D721Med (cell line): Measurements from ENCODE around the gene SGPP2.

Source experiments
- DNase-seq: peaks from one replicate; pipeline ENCODE4 v3.0.0; 2011; ENCODE audit warnings: low spot score; ENCODE audit not compliant: insufficient read length
- FAIRE-seq: peaks from 2 replicates; lab custom pipeline; 2011; peaks lifted over from hg19 to GRCh38; lab: Jason Lieb, UNC
- TF ChIP-seq, protein P1 (sequence below): IDR thresholded peaks from 2 replicates; pipeline ENCODE4 v1.5.1; 2012; ENCODE audit warnings: mild to moderate bottlenecking, control low read depth; ENCODE audit not compliant: insufficient read depth; ENCODE audit errors: missing control alignments

SGPP2 gene

DNA sequence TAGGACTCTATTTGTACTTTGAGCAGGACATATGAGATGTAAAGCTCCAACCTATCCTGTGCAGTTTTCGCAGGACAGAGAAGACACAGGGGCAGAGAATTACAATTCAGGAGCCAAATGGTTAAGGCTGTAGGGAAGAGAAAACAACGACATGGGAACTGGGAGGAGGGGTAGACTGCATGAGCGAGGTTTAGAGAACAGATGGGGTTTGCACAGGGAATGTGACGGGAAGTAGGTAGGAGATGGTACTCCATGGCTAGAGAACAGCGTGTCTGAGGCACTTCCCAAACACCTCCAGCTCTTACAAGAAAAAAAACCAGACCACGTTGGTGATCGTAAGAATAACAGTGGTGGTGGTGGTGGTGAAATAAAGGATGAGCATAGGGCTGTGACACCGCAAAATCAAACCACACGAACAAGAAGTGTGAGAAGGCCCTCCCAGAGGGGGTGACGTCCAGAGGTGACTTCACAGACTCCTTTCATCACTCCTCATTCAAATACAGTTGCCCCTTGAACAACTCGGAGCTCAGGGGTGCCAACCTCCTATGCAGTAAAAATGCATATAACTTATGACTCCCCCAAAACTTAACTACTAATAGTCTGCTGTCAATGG is 138.9 kb downstream of the SGPP2 start:
- no peak for DNase-seq
- FAIRE-seq = no peak
- TF ChIP-seq, protein P1, sequence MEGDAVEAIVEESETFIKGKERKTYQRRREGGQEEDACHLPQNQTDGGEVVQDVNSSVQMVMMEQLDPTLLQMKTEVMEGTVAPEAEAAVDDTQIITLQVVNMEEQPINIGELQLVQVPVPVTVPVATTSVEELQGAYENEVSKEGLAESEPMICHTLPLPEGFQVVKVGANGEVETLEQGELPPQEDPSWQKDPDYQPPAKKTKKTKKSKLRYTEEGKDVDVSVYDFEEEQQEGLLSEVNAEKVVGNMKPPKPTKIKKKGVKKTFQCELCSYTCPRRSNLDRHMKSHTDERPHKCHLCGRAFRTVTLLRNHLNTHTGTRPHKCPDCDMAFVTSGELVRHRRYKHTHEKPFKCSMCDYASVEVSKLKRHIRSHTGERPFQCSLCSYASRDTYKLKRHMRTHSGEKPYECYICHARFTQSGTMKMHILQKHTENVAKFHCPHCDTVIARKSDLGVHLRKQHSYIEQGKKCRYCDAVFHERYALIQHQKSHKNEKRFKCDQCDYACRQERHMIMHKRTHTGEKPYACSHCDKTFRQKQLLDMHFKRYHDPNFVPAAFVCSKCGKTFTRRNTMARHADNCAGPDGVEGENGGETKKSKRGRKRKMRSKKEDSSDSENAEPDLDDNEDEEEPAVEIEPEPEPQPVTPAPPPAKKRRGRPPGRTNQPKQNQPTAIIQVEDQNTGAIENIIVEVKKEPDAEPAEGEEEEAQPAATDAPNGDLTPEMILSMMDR = no peak

DNA sequence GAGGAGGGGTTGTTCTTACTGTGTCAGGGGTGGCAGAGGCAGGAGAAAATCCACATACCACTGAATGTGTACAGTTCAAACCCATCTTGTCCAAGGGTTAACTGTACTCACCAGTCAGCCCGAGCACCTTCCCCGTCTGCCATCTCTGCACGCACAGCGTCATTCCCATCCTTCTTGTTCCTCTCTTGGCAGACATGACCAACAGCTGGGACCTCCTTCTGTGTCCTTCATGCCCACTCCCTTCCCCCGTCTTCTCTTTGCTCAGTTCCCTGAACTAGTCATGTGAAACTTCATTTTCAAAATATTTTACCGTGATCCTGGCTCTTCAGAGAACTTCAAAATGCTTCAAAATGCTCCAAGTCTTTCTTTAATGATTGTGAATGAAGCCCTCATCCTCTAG is 139.6 kb downstream of the SGPP2 start:
- DNase-seq (no peak), FAIRE-seq (no peak)
- TF ChIP-seq, protein P1 = no peak

DNA sequence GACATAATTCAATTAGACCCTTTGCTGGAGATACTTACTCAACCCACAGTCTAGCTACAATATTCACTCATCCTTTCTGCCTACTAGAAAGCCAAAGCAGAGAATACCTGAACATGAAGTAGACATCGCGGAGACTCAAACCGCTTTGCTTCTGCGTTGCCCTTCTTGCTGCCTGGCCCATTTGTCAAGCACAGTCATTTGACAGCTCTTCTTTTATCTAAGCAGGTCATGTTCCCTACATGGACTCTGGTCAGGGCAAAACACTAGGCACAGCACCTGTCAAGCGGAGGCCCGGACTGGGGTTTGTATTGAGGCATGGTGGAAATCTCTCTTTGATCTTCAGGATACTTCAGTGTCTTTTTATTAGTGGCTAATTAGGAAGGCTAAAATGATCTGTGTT is 141.9 kb downstream of the SGPP2 start:
- DNase-seq (no peak), FAIRE-seq (no peak)
- TF ChIP-seq, protein P1 = no peak

DNA sequence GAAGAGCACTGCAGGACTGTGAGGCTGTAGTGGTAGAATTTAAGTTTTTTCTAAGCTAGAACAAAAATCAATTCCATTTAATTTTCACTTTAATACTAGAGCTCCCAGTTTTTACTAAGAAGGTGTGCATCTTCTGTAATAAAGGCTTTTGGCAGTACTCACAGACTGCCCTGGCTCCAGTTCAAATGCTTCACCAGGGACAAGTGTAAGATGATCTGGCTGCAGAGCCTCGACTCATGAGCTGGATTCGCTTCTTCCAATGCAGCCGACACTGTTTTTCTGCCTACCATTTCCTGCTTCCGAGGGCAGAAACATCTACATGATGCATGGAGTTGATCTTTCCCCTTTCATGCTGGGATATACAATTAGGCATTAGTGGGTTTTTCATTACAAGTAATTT is 144.5 kb downstream of the SGPP2 start:
- TF ChIP-seq, protein P1 = no peak
- no peak for DNase-seq
- FAIRE-seq = no peak

DNA sequence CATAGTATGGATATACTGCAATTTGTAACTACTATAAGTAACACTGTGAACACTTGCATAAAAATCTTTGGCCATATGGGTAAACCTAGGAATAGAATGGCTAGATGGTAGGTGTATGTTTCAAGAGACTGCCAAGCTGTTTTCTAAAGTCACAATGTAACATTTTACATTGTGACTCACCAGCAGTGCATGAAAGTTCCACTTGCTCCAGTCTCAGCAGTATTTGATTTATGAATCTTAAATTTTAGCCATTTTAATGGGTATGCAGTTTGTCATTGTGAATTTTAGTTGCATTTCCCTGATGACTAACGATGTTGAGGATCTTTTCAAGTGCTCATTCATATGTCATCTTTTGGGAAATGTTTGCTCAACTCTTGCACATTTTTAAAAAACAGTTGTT is 145.5 kb downstream of the SGPP2 start:
- TF ChIP-seq, protein P1 = no peak
- FAIRE-seq = no peak
- DNase-seq = no peak

DNA sequence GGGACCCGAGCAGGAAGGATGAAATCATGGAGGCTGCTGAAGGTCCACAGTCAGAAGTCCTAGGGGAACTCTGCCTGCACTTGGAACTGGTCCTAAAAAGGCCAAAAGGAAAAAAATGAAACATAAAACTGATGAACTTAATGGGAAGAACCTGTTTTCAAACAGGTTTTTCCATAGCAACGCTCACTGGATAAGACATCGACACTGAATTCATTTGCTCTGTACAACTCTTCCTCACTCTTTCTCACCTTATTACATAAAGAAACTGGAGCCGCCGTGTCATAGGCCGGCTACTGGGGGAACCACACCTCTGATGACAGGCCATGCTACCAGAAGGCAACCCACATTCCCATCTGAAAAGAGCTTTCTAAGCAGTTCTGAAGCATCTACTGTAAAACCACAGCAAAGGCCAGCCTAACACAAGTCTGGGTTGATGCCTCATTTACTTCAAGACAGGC is 147.9 kb downstream of the SGPP2 start:
- TF ChIP-seq, protein P1 = no peak
- FAIRE-seq = no peak

DNA sequence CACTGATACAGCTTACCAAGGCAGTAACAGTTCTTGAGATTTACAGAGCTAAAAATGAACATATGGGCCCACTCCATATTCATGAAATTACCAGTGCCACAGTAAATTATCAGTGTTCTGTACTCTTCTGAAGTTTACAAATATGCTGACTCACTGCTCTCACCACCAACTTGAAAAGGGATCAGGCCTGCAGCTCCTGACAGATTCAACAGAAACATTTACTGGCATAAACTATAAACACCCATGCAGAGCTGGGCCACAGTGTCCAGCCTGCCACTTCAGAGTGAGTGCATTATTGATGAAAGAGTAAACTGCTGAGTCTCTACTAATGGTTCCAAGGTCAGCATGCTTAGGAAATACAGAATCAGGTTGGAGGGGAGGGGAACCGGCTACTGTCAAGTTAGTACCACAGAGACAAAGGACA is 148.4 kb downstream of the SGPP2 start:
- no peak for FAIRE-seq
- TF ChIP-seq, protein P1 = no peak

More for the DNA sequence above, 147.9 kb downstream of the SGPP2 start:
- DNase-seq = no peak

More for the DNA sequence above, 148.4 kb downstream of the SGPP2 start:
- DNase-seq = no peak
